ENCODE measurements around the gene TDRD1. TPM values are rescaled to one million over a fixed set of nuclear protein-coding genes. Genes with fewer than 3 reads are reported as not detected.

Gene TDRD1
- total RNA-seq, 4 donors from 2014 or later, result under 0.01 to 1.3 TPM; not detected in 2

DNA sequence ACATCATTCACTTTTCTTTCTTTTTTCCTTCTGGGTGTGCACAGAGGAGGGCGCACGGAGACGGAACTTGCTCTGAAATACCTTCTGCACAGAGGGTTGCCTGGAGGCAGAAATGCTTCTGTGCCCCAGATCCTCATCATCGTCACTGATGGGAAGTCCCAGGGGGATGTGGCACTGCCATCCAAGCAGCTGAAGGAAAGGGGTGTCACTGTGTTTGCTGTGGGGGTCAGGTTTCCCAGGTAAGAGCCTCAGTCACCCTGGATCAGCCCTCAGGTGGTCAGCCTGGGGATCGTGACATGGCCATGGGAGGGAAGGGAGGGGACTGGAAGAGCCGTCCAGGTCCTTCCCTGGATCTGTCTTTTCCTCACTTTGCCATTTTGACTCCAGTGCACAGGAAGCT, 93.5 kb downstream of the TDRD1 start:
- intact Hi-C loops (cut with DNase I), result no loop called here
- DNase-seq, result no peak
- WGBS, 2 donors, result 96 to 98% methylated on average over 6 of the region's 6 CpGs

DNA sequence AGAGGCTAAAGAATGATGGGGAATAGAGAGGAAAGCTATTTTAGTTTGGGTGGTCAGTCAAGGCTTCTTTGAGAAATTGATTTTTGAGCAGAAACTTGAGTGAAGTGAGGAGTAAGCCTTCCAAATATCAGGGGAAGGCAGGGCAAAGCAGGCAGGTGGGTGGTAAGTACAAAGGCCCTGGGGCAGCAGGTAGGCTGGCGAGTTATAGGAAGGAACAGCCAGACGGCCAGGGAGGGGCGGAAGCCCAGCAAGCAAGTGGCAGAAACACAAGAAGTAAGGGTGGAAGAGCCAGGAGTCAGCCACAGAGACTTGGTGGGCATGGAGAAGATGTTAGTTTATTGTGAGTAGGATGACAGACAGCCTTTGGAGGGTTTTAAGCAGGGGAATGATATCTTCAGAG, 94.8 kb downstream of the TDRD1 start:
- Histone ChIP-seq H3K27ac (no peak overlapping the region), H3K4me3 (no peak overlapping the region), H3K4me1 (peaks cover 0 to 17% (median 10%) of the 10 kb centered on the region in 3 donors), H3K27me3 (no peaks in the 10 kb centered on the region), H3K9me3 (no peaks in the 10 kb centered on the region), H3K36me3 (no peaks in the 10 kb centered on the region)
- DNase-seq, result no peak
- intact Hi-C loops (cut with DNase I), result no loop called here
- no peak for TF ChIP-seq POLR2A (IDR thresholded peaks at IDR 0.05)
- TF ChIP-seq, protein P1, sequence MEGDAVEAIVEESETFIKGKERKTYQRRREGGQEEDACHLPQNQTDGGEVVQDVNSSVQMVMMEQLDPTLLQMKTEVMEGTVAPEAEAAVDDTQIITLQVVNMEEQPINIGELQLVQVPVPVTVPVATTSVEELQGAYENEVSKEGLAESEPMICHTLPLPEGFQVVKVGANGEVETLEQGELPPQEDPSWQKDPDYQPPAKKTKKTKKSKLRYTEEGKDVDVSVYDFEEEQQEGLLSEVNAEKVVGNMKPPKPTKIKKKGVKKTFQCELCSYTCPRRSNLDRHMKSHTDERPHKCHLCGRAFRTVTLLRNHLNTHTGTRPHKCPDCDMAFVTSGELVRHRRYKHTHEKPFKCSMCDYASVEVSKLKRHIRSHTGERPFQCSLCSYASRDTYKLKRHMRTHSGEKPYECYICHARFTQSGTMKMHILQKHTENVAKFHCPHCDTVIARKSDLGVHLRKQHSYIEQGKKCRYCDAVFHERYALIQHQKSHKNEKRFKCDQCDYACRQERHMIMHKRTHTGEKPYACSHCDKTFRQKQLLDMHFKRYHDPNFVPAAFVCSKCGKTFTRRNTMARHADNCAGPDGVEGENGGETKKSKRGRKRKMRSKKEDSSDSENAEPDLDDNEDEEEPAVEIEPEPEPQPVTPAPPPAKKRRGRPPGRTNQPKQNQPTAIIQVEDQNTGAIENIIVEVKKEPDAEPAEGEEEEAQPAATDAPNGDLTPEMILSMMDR (IDR thresholded peaks at IDR 0.05), result no peak
- WGBS, 2 donors, result 78 to 80% methylated on average over 3 of the region's 3 CpGs

More for the DNA sequence above, 93.5 kb downstream of the TDRD1 start:
- no peak overlapping the region for H3K27ac ChIP-seq
- TF ChIP-seq, protein P1 (IDR thresholded peaks at IDR 0.05), result no peak
- TF ChIP-seq POLR2A (IDR thresholded peaks at IDR 0.05), result no peak
- peaks cover 0 to 17% (median 10%) of the 10 kb centered on the region in 3 donors for H3K4me1 ChIP-seq
- no peaks in the 10 kb centered on the region for H3K36me3 ChIP-seq
- no peaks in the 10 kb centered on the region for H3K9me3 ChIP-seq
- no peaks in the 10 kb centered on the region for H3K27me3 ChIP-seq
- H3K4me3 ChIP-seq, result no peak overlapping the region

DNA sequence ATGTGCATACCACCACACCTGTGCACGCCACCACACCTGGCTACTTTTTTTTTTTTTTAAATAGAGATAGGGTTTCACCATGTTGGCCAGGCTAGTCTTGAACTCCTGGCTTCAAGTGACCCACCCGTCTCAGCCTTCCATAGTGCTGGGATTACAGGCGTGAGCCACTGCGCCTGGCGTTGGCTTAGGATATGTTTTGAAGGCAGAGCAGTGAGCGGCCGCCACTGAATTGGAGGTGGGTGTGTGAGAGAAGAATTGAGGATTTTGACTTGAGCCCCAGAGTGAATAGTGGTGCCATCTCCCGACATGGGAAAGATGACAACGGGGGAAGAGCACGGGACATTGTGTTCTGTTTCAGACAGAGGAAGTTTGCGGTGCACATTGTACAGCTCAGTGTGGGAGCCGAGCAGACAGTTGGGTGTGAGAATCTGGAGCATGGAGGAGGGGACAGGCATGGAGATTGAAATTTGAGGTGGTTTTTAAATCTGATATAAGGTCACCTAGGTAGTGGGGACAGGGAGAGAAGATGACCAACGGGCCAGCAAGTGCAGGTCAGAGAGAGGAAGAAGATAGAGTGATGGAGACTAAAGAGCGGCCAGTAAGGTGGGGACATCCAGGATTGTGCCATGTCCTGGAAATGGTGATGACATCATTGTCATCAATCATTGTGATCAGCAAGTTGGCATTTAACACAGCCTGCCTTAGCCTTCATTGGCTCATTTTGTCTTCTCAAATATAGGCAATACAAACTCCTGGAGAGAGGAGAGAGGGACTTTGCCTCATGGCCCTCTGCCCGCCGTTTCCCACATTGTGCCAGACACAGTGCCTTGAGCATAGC, 95.7 kb downstream of the TDRD1 start:
- H3K4me3 ChIP-seq, result no peak overlapping the region
- 93 to 95% methylated on average over 14 to 16 of the region's 16 CpGs for WGBS, 2 donors
- H3K36me3 ChIP-seq, result no peaks in the 10 kb centered on the region
- intact Hi-C loops (cut with DNase I), result no loop called here
- H3K9me3 ChIP-seq, result no peaks in the 10 kb centered on the region
- no peak for DNase-seq
- no peak for TF ChIP-seq POLR2A (IDR thresholded peaks at IDR 0.05)
- TF ChIP-seq, protein P1 (IDR thresholded peaks at IDR 0.05), result no peak
- no peak overlapping the region for H3K27ac ChIP-seq
- peaks cover 0 to 24% (median 10%) of the 10 kb centered on the region in 3 donors for H3K4me1 ChIP-seq
- H3K27me3 ChIP-seq, result no peaks in the 10 kb centered on the region

DNA sequence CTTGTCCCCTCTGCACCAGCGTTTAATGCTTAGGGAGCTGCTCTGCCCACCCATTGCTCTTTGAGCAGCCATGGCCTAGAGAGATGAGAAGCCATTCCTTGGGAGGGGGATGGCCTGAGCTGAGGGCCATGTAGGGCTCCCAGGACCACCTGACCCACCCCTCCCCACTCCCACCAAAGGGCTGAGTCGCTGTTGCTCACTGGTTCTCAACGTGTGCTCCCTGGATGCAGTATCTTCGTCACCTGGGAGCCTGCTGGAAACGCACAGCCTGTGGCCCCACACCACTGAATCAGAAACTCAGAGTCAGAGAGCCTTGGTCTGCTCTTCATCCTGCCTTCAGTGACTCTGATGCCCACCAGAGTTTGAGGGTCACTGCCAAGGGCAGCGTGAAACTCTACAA, 96.9 kb downstream of the TDRD1 start:
- TF ChIP-seq, protein P1 (IDR thresholded peaks at IDR 0.05), result no peak
- TF ChIP-seq POLR2A (IDR thresholded peaks at IDR 0.05), result no peak
- intact Hi-C loops (cut with DNase I), result no loop called here
- Histone ChIP-seq H3K27me3 (no peaks in the 10 kb centered on the region), H3K4me1 (peaks cover 0 to 32% (median 17%) of the 10 kb centered on the region in 3 donors), H3K9me3 (no peaks in the 10 kb centered on the region), H3K27ac (no peak overlapping the region), H3K36me3 (no peaks in the 10 kb centered on the region), H3K4me3 (no peak overlapping the region)
- DNase-seq, result no peak
- WGBS, 2 donors, result 86 to 97% methylated on average over 2 to 5 of the region's 6 CpGs

DNA sequence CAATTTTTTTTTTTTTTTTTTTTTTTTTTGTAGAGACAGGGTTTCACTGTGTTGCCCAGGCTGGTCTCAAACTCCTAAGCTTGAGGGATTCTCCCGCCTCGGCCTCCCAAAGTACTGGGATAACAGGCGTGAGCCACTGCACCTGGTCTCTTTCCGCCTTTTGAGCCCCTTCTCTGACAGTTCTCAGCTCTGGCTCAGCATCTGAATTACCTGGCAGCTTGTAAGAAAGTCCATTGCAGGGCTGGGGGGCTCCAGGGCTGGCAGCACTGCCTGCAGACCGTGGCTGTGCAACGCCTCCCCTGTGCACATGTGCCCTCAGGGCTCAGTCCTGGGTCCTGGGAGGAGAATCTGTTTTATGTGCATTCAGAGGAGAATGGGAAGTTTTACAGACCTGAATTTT, 97.5 kb downstream of the TDRD1 start:
- intact Hi-C loops (cut with DNase I), result no loop called here
- Histone ChIP-seq H3K27me3 (no peaks in the 10 kb centered on the region), H3K9me3 (no peaks in the 10 kb centered on the region), H3K36me3 (no peaks in the 10 kb centered on the region), H3K4me1 (peaks cover 0 to 32% (median 16%) of the 10 kb centered on the region in 3 donors), H3K27ac (no peak overlapping the region), H3K4me3 (no peak overlapping the region)
- DNase-seq, result no peak
- TF ChIP-seq, protein P1 (IDR thresholded peaks at IDR 0.05), result no peak
- TF ChIP-seq POLR2A (IDR thresholded peaks at IDR 0.05), result no peak
- 79 to 84% methylated on average over 5 to 6 of the region's 6 CpGs for WGBS, 2 donors

Measured in esophagus squamous epithelium (tissue), 5 donors.